GM06990 (cell line): ENCODE measurements around the gene STX12.
"Not testable (repeated sequence)": the region's sequence is repeated elsewhere in the genome, so short reads cannot be mapped to it uniquely, and the experiment has no call there.

Experiments
- DNase-seq: peaks from one replicate; pipeline ENCODE4 v3.0.0-alpha.2; 2011; ENCODE audit not compliant: insufficient read length; ENCODE audit errors: extremely low read depth
- H3K27me3 ChIP-seq: replicated peaks from 2 replicates; pipeline ENCODE4 v1.6.0; 2011; ENCODE audit warnings: low read length; ENCODE audit not compliant: control insufficient read depth, insufficient read depth
- H3K36me3 ChIP-seq: 2 replicates; pipeline ENCODE4 v1.5.1; 2011; ENCODE audit warnings: low read length; ENCODE audit not compliant: control insufficient read depth, insufficient read depth
- H3K4me3 ChIP-seq: replicated peaks from 2 replicates; pipeline ENCODE4 v1.5.1; 2011; ENCODE audit warnings: low read depth, mild to moderate bottlenecking, control low read depth, low read length
- TF ChIP-seq, protein P1 (sequence below): IDR thresholded peaks from 2 replicates; pipeline ENCODE4 v1.5.1; 2011; ENCODE audit warnings: low read length, control low read depth, mild to moderate bottlenecking, inconsistent platforms; ENCODE audit not compliant: insufficient read depth, poor library complexity, severe bottlenecking

Gene STX12

GRCh38 chr1:27789540-27790041, 16.6 kb downstream of the STX12 start:
- H3K27me3 ChIP-seq: no peaks in the 10 kb centered on the region
- DNase-seq: no peak
- no peak overlapping the region for H3K4me3 ChIP-seq
- TF ChIP-seq, protein P1, sequence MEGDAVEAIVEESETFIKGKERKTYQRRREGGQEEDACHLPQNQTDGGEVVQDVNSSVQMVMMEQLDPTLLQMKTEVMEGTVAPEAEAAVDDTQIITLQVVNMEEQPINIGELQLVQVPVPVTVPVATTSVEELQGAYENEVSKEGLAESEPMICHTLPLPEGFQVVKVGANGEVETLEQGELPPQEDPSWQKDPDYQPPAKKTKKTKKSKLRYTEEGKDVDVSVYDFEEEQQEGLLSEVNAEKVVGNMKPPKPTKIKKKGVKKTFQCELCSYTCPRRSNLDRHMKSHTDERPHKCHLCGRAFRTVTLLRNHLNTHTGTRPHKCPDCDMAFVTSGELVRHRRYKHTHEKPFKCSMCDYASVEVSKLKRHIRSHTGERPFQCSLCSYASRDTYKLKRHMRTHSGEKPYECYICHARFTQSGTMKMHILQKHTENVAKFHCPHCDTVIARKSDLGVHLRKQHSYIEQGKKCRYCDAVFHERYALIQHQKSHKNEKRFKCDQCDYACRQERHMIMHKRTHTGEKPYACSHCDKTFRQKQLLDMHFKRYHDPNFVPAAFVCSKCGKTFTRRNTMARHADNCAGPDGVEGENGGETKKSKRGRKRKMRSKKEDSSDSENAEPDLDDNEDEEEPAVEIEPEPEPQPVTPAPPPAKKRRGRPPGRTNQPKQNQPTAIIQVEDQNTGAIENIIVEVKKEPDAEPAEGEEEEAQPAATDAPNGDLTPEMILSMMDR: no peak
- peaks cover 9% of the 10 kb centered on the region for H3K36me3 ChIP-seq

GRCh38 chr1:27790270-27790669, 17.3 kb downstream of the STX12 start:
- not testable (repeated sequence) for DNase-seq, H3K4me3 ChIP-seq, H3K27me3 ChIP-seq
- H3K36me3 ChIP-seq: peaks cover 11% of the 10 kb centered on the region

GRCh38 chr1:27795601-27796000, 22.6 kb downstream of the STX12 start:
- peaks cover 10% of the 10 kb centered on the region for H3K36me3 ChIP-seq

DNA sequence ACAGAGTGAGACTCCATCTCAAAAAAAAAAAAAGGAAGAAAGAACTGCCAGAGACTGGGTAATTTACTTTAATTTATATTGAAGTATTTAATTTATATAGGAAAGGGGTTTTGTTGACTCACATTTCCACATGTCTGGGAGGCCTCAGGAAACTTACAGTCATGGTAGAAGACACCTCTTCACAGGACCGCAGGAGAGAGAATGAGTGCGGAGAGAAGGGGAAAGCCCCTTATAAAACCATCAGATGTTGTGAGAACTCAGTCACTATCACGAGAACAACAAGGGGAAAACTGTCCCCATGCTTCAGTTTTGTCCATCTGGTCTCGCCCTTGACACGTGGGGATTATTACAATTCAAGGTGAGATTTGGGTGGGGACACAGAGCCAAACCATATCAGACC, 31.8 kb downstream of the STX12 start:
- peaks cover 6% of the 10 kb centered on the region for H3K36me3 ChIP-seq
- DNase-seq: no peak
- TF ChIP-seq, protein P1: no peak

More at GRCh38 chr1:27795601-27796000, 22.6 kb downstream of the STX12 start:
- TF ChIP-seq, protein P1: no peak
- no peak overlapping the region for H3K4me3 ChIP-seq
- no peaks in the 10 kb centered on the region for H3K27me3 ChIP-seq
- no peak for DNase-seq

DNA sequence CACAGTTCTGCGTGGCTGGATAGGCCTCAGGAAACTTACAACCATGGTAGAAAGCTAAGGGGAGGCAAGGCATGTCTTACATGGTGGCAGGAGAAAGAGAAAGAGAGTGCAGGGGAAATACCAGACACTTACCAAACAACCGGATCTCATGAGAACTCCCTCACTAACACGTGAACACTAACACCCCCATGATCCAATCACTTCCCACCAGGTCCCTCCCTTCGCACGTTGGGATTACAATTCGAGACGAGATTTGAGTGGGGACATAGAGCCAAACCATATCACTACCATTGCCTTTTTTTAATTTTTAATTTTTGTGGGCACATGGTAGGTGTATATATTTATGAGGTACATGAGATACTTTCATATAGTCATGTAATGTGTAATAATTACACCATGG, 33.7 kb downstream of the STX12 start:
- Histone ChIP-seq H3K27me3 (no peaks in the 10 kb centered on the region), H3K36me3 (peaks cover 4% of the 10 kb centered on the region; the same call in 1 of the 2 replicates), H3K4me3 (no peak overlapping the region)
- TF ChIP-seq, protein P1: no peak
- no peak for DNase-seq

More for the DNA sequence above, 31.8 kb downstream of the STX12 start:
- no peak overlapping the region for H3K4me3 ChIP-seq
- no peaks in the 10 kb centered on the region for H3K27me3 ChIP-seq

DNA sequence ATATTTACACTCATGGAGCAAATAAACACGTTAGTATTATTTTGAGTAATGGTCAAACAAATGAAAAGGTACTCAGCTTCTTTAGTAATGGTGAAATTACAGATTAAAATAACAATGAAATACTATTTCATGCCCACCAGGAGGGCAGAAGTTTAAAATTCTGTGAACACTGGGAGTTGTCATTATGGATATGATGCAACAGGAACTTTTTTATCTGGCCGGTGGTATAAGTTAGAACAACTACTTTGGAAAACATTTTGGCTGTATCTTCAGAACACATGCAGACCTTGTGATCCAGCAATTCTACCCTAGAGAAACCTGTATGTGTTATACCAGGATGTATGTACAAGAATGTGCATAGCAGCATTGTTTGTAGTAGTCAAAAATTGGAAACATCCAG, 34.4 kb downstream of the STX12 start:
- TF ChIP-seq, protein P1: no peak
- no peak overlapping the region for H3K4me3 ChIP-seq
- no peak for DNase-seq

GRCh38 chr1:27808131-27808530, 35.1 kb downstream of the STX12 start:
- not testable (repeated sequence) for DNase-seq, H3K36me3 ChIP-seq, H3K27me3 ChIP-seq, H3K4me3 ChIP-seq

More for the DNA sequence above, 34.4 kb downstream of the STX12 start:
- Histone ChIP-seq H3K27me3 (no peaks in the 10 kb centered on the region), H3K36me3 (peaks cover 1% of the 10 kb centered on the region; the same call in 1 of the 2 replicates)
